GM12864 (cell line): ENCODE measurements around the gene EEF1A2.

Source experiments
- DNase-seq: peaks from one replicate; pipeline ENCODE4 v3.0.0-alpha.2; 2011; ENCODE audit warnings: low read depth
- H3K4me3 ChIP-seq: 2 replicates; pipeline ENCODE4 v1.5.1; 2011; ENCODE audit warnings: mild to moderate bottlenecking, low read depth, low read length, control low read depth
- CTCF ChIP-seq: IDR thresholded peaks from 2 replicates; pipeline ENCODE4 v1.5.1; 2011; ENCODE audit warnings: low read depth, mild to moderate bottlenecking, moderate library complexity, low read length, control low read depth, inconsistent platforms; ENCODE audit errors: missing control alignments

EEF1A2 gene

GRCh38 chr20:63525971-63526370 is 27.1 kb upstream of the EEF1A2 start:
- TF ChIP-seq CTCF = no peak
- H3K4me3 ChIP-seq = no peak overlapping the region
- no peak for DNase-seq

GRCh38 chr20:63525185-63525584 is 26.3 kb upstream of the EEF1A2 start:
- no peak overlapping the region for H3K4me3 ChIP-seq
- DNase-seq = no peak
- no peak for TF ChIP-seq CTCF

- no peak for DNase-seq
- no peak overlapping the region for H3K4me3 ChIP-seq
- no peak for TF ChIP-seq CTCF
These were observed 24.2 kb upstream of the EEF1A2 start for GRCh38 chr20:63522981-63523611.

GRCh38 chr20:63522091-63522868 is 23.4 kb upstream of the EEF1A2 start:
- no peak for TF ChIP-seq CTCF
- DNase-seq = no peak
- no peak overlapping the region for H3K4me3 ChIP-seq

- no peak for DNase-seq
- H3K4me3 ChIP-seq = peak overlapping the region; percentile 77
- no peak for TF ChIP-seq CTCF
These were observed 22.7 kb upstream of the EEF1A2 start for GRCh38 chr20:63521602-63522001.

GRCh38 chr20:63520934-63521601 is 22.2 kb upstream of the EEF1A2 start:
- DNase-seq = no peak
- TF ChIP-seq CTCF = no peak
- H3K4me3 ChIP-seq = peak overlapping the region; percentile 77
